ENCODE measurements around the gene NOC4L.

Gene NOC4L

DNA sequence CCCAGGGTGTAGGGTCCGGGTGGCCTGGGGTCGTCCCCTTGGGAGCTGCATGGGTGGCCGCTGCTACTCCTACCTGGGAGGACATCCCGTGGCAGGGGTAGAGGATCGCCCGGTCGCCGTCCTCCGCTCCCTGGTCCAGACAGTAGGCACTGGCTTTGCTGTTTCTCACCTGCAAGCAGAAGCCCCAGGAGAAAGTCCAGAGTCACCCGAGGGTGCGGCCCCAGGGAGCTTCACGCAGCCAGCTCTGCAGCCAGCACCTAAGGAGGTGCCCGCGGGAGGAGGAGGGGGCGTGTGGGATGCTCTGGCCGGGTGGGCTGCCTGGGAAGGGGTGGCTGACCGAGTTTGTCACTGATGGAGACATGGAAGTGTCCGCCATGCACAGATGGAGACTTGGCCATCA, 54.8 kb downstream of the NOC4L start:
- DNase-seq: no peak
- TF ChIP-seq GATA1 (IDR thresholded peaks at IDR 0.05; ENCODE audit: low read depth, low read length) (no peak), POLR2A (IDR thresholded peaks at IDR 0.05; ENCODE audit: low read length) (no peak)

DNA sequence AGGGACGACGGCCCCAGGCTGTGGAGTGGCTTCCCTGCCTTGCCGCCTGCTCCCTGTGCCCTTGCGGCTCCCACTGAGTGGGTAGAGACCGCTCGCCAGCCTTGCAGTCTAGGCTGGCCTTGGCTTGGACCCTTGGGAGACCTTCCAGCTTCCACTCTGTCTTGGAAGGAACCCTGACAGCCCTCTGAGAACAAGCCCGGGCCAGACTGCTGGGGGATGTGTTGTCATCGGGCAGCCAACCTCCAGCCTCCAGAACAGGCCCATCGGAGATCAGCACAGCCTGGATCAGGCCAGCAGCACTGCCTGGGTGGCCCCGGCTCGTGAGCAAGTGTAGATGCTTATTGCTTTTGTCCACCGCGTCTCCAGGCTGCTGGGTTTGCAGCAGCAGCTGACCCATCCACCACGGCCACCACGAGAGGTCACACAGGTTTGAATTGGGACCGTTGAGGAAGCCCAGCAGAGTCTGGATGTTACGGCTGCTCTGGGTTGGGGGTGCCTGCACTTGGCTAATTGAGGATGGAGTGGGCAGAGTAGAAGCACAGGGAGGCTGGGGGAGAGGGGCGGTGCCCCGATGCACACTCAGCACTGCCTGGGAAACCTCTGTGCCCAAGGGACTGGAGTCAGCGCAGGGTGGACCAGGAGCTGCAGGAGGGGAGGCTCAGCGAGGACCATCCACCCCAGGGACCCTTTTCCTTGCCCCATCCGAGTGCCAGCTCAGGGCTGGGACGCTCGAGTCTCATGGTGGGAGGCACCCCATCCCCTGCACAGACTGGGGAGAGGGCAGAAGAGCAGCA, 55.5 kb downstream of the NOC4L start:
- no peak for TF ChIP-seq GATA1 (IDR thresholded peaks at IDR 0.05; ENCODE audit: low read depth, low read length)
- TF ChIP-seq POLR2A (IDR thresholded peaks at IDR 0.05; ENCODE audit: low read length): no peak
- no peak for DNase-seq

DNA sequence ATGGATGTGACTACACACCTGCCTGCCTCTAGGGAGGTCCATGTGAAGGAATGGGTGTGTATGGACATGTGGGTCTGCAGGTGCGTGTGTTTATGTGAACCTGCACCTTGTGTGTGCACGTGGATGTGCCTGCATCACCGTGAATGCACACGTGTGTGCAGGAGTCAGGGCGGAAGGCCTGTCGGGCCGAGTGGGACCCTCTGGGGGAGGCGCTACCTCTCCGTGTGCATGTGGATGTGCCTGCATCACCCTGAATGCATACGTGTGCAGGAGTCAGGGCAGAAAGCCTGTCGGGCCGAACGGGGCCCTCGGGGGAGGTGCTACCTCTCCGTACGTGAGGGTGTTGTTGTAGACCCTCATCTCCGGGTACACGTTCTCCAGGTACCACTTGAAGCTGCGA, 56.5 kb downstream of the NOC4L start:
- TF ChIP-seq GATA1 (IDR thresholded peaks at IDR 0.05; ENCODE audit: low read depth, low read length): no peak
- no peak for TF ChIP-seq POLR2A (IDR thresholded peaks at IDR 0.05; ENCODE audit: low read length)
- DNase-seq: no peak

DNA sequence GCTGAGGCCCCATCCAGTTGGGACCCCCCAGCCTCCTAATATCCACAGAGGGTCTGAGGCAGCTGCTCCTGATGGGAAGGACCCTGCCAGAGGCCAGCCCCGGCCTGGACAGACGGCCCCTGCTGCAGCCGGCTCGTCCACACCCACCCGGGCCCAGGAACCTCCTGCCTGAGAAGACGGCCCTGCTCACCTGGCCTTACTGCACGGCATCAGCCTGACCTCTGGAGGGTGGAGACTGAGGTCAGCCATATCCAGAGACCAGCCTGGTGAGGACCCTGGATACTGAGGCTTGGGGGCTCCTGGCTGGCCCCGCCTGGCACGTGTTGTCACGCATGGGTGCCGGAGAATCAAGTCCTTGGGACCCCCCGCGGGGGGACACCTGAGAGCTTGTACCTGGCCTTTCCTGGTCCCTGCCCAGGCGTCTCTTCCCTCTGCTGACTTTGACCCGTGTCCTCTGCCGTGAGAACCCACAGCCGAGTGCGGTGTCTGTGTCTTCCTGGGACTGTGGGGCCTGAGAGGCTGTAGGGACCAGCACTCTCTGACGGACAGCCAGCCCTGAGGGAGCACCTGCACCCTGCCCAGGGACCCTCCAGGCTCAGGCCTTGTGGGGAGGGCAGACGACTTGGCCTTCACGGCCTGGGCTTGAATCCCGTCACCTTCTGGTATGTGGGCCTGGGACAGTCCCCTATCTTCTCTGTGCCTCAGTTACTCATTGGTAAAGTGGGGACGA, 57.3 kb downstream of the NOC4L start:
- TF ChIP-seq POLR2A (IDR thresholded peaks at IDR 0.05; ENCODE audit: low read length) (no peak), GATA1 (IDR thresholded peaks at IDR 0.05; ENCODE audit: low read depth, low read length) (no peak)
- DNase-seq: no peak
